ENCODE results near the gene LHX3. TPM values are rescaled to one million over a fixed set of nuclear protein-coding genes. Genes with fewer than 3 reads are reported as not detected.

Gene LHX3
- total RNA-seq, 1 experiment from 2014 or later: not detected

DNA sequence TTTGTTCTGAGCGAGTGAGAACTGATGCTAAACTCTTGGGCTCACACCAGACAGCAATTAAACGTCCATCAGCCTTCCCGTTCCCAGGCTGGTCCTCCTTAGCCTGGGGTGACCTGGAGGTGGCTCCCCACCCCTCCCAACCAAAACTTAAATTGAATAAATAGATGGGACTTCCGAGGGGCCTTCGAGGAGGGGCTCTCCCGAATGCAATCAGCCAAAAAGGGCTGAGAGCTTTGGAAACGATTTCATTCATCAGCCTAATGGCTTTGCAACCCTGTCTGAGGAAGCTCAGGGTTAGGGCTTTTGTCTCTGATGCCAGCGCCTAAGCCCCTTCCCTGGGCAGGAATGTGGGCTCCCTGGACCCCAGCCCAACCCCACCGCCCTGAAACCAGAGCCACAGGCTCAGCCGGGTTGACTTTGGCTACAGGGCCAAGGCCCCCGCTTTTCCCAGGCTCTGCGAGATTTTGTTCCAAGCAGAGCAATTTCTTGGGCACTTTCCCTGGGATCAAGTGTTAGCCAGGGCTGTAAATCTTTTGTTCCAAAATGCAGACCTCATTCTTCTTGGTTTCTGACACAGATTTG lies 29.2 kb downstream of the LHX3 start:
- Mint-ChIP-seq H3K4me3 (no peak overlapping the region; a peak in 1 of 5 replicates), H3K9me3 (no peaks in the 10 kb centered on the region; a peak in 2 of 5 replicates), H3K27ac (peak overlapping the region in 1 of 3 experiments; percentile 44; a peak in 2 of 7 replicates), H3K36me3 (ENCODE audit: insufficient read depth in 1 of 3, low read depth in 3 of 3) (no peaks in the 10 kb centered on the region), H3K27me3 (ENCODE audit: low read depth) (no peaks in the 10 kb centered on the region), H3K4me1 (peaks cover 32 to 60% of the 10 kb centered on the region in 2 experiments)
- H2AFZ ChIP-seq (ENCODE audit: low read length): no peak overlapping the region
- no peak overlapping the region for H3K14ac ChIP-seq (ENCODE audit: insufficient read depth, low read length)
- peaks cover 1% of the 10 kb centered on the region; the same call in 1 of the 2 replicates for H3K4me1 ChIP-seq (ENCODE audit: insufficient read depth, low read length)
- WGBS (ENCODE audit: extremely low coverage, insufficient read length, low lambda C conversion rate): no CpG with 5 or more reads among the region's 12 CpGs
- no peak overlapping the region for H2BK12ac ChIP-seq (ENCODE audit: insufficient read length, low read depth, low read length)
- no peak overlapping the region for H3K23ac ChIP-seq (ENCODE audit: insufficient read length, low read depth, low read length)
- H3K56ac ChIP-seq (ENCODE audit: insufficient read length, low read depth, low read length): no peak overlapping the region
- H3K27me3 ChIP-seq (ENCODE audit: insufficient read depth, low read length): no peaks in the 10 kb centered on the region
- no peak overlapping the region for H4K8ac ChIP-seq (replicated peaks; ENCODE audit: insufficient read length, low read depth, low read length)
- H3K4ac ChIP-seq (ENCODE audit: low read depth, low read length): no peak overlapping the region
- H2BK5ac ChIP-seq (ENCODE audit: insufficient read length, low read length): no peak overlapping the region
- no peak overlapping the region for H2AK5ac ChIP-seq (ENCODE audit: insufficient read length, low read length)
- H4K20me1 ChIP-seq (ENCODE audit: control insufficient read depth, insufficient read depth, insufficient read length): no peaks in the 10 kb centered on the region
- TF ChIP-seq, protein P1, sequence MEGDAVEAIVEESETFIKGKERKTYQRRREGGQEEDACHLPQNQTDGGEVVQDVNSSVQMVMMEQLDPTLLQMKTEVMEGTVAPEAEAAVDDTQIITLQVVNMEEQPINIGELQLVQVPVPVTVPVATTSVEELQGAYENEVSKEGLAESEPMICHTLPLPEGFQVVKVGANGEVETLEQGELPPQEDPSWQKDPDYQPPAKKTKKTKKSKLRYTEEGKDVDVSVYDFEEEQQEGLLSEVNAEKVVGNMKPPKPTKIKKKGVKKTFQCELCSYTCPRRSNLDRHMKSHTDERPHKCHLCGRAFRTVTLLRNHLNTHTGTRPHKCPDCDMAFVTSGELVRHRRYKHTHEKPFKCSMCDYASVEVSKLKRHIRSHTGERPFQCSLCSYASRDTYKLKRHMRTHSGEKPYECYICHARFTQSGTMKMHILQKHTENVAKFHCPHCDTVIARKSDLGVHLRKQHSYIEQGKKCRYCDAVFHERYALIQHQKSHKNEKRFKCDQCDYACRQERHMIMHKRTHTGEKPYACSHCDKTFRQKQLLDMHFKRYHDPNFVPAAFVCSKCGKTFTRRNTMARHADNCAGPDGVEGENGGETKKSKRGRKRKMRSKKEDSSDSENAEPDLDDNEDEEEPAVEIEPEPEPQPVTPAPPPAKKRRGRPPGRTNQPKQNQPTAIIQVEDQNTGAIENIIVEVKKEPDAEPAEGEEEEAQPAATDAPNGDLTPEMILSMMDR (conservative IDR thresholded peaks at IDR 0.05): no peak
- no peak overlapping the region for H3K4me2 ChIP-seq (ENCODE audit: insufficient read depth, insufficient read length, low read length)
- H2BK15ac ChIP-seq (ENCODE audit: low read depth, low read length): no peak overlapping the region
- H3K79me1 ChIP-seq (ENCODE audit: insufficient read depth, low read depth, low read length, poor library complexity, severe bottlenecking): no peaks in the 10 kb centered on the region
- no peak overlapping the region for H3K27ac ChIP-seq (ENCODE audit: insufficient read length, low read depth, low read length)
- no peak overlapping the region for H3K9ac ChIP-seq (ENCODE audit: extremely low read depth, insufficient read length, low read length)
- H3K18ac ChIP-seq (ENCODE audit: insufficient read length, low read depth, low read length): no peak overlapping the region
- H3K79me2 ChIP-seq (ENCODE audit: insufficient read depth, low read length): no peaks in the 10 kb centered on the region
- no peak overlapping the region for H4K5ac ChIP-seq (ENCODE audit: insufficient read length, low read depth, low read length)
- DNase-seq: no peak
- H3K9me3 ChIP-seq (ENCODE audit: control insufficient read depth, low read depth, low read length): no peaks in the 10 kb centered on the region
- H2BK120ac ChIP-seq (ENCODE audit: low read depth, low read length, poor library complexity, severe bottlenecking): no peak overlapping the region
- no peak overlapping the region for H2BK20ac ChIP-seq (ENCODE audit: low read depth, low read length, poor library complexity, severe bottlenecking)
- H3K23me2 ChIP-seq (ENCODE audit: insufficient read length, low read depth, low read length, poor library complexity, severe bottlenecking): no peaks in the 10 kb centered on the region
- no peak overlapping the region for H4K91ac ChIP-seq (ENCODE audit: insufficient read length, low read depth, low read length)
- H3T11ph ChIP-seq (ENCODE audit: low read length): no peak overlapping the region

All from H9 (cell line).